SK-N-SH (cell line): ENCODE results near the gene RGS9. TPM values are rescaled to one million over a fixed set of nuclear protein-coding genes. Genes with fewer than 3 reads are reported as not detected.

ENCODE experiments used
- CTCF ChIA-PET: fragments of 300-600, 350-600 bp; formaldehyde crosslinking; extraction: SDS; loops from one replicate; lab custom pipeline; 2021; lab: Yijun Ruan, JAX
- POLR2A ChIA-PET: fragments of 350-600 bp; sonication (Branson Sonifier 250); formaldehyde crosslinking; extraction: SDS; loops from one replicate; lab custom pipeline; 2020; ENCODE audit warnings: antibody characterized with exemption, inconsistent platforms; lab: Yijun Ruan, JAX
- DNase-seq: peaks from one replicate; pipeline ENCODE4 v3.0.0; 2012
- H2AFZ ChIP-seq: fragments of 200-600 bp; sonication (generic); 2 replicates; pipeline ENCODE4 v1.8.1; 2016; ENCODE audit warnings: antibody characterized with exemption, mild to moderate bottlenecking, low read depth
- H3F3A ChIP-seq: fragments of 200-600 bp; sonication (generic); replicated peaks from 2 replicates; pipeline ENCODE3; 2016; ENCODE audit warnings: antibody characterized with exemption, mild to moderate bottlenecking; ENCODE audit not compliant: insufficient read depth
- H3K27ac ChIP-seq, 2 experiments: fragments of 200-500 bp in 1 of 2; fragments of 200-600 bp in 1 of 2; sonication (Bioruptor generic) in 1 of 2; sonication (generic), shearing (Covaris generic) in 1 of 2; 2 replicates each; pipeline versions ENCODE4 v1.5.1 to v1.6.1; 2014 to 2016; ENCODE audit warnings: low read depth in 2 of 2, inconsistent platforms in 1 of 2, low read length in 1 of 2, mild to moderate bottlenecking in 1 of 2, mixed read lengths in 1 of 2
- H3K27me3 ChIP-seq: fragments of 200-600 bp; sonication (generic), shearing (Covaris generic); 2 replicates; pipeline ENCODE4 v1.6.1; 2016; ENCODE audit warnings: mixed run types; ENCODE audit not compliant: insufficient read depth
- H3K36me3 ChIP-seq, 2 experiments: fragments of 200-500 bp in 1 of 2; fragments of 200-600 bp in 1 of 2; sonication (Bioruptor generic) in 1 of 2; sonication (generic) in 1 of 2; replicated peaks in 1 of 2; 2 replicates each; pipeline versions ENCODE3 to v1.5.1; 2014 to 2016; ENCODE audit warnings: low read length in 1 of 2, mild to moderate bottlenecking in 1 of 2; ENCODE audit not compliant: insufficient read depth in 2 of 2, control insufficient read depth in 1 of 2
- H3K4me1 ChIP-seq, 2 experiments: fragments of 200-500 bp in 1 of 2; fragments of 200-600 bp in 1 of 2; sonication (Bioruptor generic) in 1 of 2; sonication (generic), shearing (Covaris generic) in 1 of 2; 2 replicates each; pipeline versions ENCODE4 v1.5.1 to v1.6.1; 2014 to 2016; ENCODE audit warnings: low read depth in 1 of 2, low read length in 1 of 2, mixed run types in 1 of 2; ENCODE audit not compliant: insufficient read depth in 2 of 2, control insufficient read depth in 1 of 2
- H3K4me2 ChIP-seq: fragments of 200-600 bp; sonication (generic), shearing (Covaris generic); 2 replicates; pipeline ENCODE4 v1.6.1; 2017; ENCODE audit warnings: mixed run types
- H3K4me3 ChIP-seq, 2 experiments: fragments of 200-500 bp in 1 of 2; fragments of 200-600 bp in 1 of 2; sonication (Bioruptor generic) in 1 of 2; sonication (generic), shearing (Covaris generic) in 1 of 2; 2 replicates each; pipeline versions ENCODE4 v1.5.1 to v1.8.1; 2014 to 2016; ENCODE audit warnings: low read depth in 2 of 2, inconsistent platforms in 1 of 2, low read length in 1 of 2, mild to moderate bottlenecking in 1 of 2, mixed read lengths in 1 of 2, moderate library complexity in 1 of 2
- H3K79me2 ChIP-seq: fragments of 200-600 bp; sonication (generic); 2 replicates; pipeline ENCODE4 v1.8.1; 2017; ENCODE audit warnings: mild to moderate bottlenecking; ENCODE audit not compliant: insufficient read depth
- H3K9ac ChIP-seq: fragments of 200-600 bp; sonication (generic); 2 replicates; pipeline ENCODE4 v1.6.1; 2017; ENCODE audit warnings: mixed run types
- H3K9me2 ChIP-seq: fragments of 200-600 bp; sonication (generic); 2 replicates; pipeline ENCODE4 v1.6.1; 2017; ENCODE audit warnings: mixed run types
- H3K9me3 ChIP-seq: fragments of 200-600 bp; sonication (generic); 2 replicates; pipeline ENCODE4 v1.6.1; 2017; ENCODE audit warnings: mixed run types, mild to moderate bottlenecking, moderate library complexity
- H4K20me1 ChIP-seq: fragments of 200-600 bp; sonication (generic); 2 replicates; pipeline ENCODE4 v1.6.1; 2017; ENCODE audit warnings: mild to moderate bottlenecking, mixed run types; ENCODE audit not compliant: insufficient read depth
- CHD2 ChIP-seq: fragments of 150-350 bp; IDR thresholded peaks from 2 replicates; pipeline ENCODE4 v1.6.1; 2018; ENCODE audit warnings: low read length; ENCODE audit not compliant: partially characterized antibody
- EP300 ChIP-seq, 2 experiments: IDR thresholded peaks; 2 replicates each; pipeline versions ENCODE4 v1.4.0 to v1.6.1; 2012; ENCODE audit warnings: borderline replicate concordance in 1 of 2, low read depth in 1 of 2, low read length in 1 of 2
- FOSL2 ChIP-seq: IDR thresholded peaks from 2 replicates; pipeline ENCODE4 v1.4.0; 2012; ENCODE audit warnings: low read depth, mild to moderate bottlenecking, moderate library complexity, borderline replicate concordance
- FOXJ3 ChIP-seq: sonication (generic); formaldehyde crosslinking; IDR thresholded peaks from 2 replicates; pipeline ENCODE4 v1.5.1; 2020; ENCODE audit warnings: mild to moderate bottlenecking, missing genetic modification reagents
- FOXM1 ChIP-seq: IDR thresholded peaks from 2 replicates; pipeline ENCODE4 v1.4.0; 2012; ENCODE audit warnings: low read depth, mild to moderate bottlenecking
- GATA2 ChIP-seq: sonication (generic); formaldehyde crosslinking; IDR thresholded peaks from 2 replicates; pipeline ENCODE4 v1.5.0; 2020; ENCODE audit warnings: mild to moderate bottlenecking, missing genetic modification reagents
- NFIC ChIP-seq: IDR thresholded peaks from 2 replicates; pipeline ENCODE4 v1.4.0; 2012; ENCODE audit warnings: borderline replicate concordance
- NRF1 ChIP-seq: IDR thresholded peaks from 2 replicates; pipeline ENCODE4 v1.6.1; 2012; ENCODE audit warnings: low read depth, mild to moderate bottlenecking, low read length
- RAD21 ChIP-seq: IDR thresholded peaks from 2 replicates; pipeline ENCODE4 v1.6.1; 2012; ENCODE audit warnings: mild to moderate bottlenecking, low read length
- RFX5 ChIP-seq: IDR thresholded peaks from 2 replicates; pipeline ENCODE4 v1.6.1; 2012; ENCODE audit warnings: mild to moderate bottlenecking, improper control_type of control experiment, low read length
- RXRA ChIP-seq: IDR thresholded peaks from 2 replicates; pipeline ENCODE4 v1.4.0; 2012; ENCODE audit warnings: low read depth, mild to moderate bottlenecking, borderline replicate concordance
- SIN3A ChIP-seq: IDR thresholded peaks from 2 replicates; pipeline ENCODE4 v1.6.1; 2012; ENCODE audit warnings: low read depth, mild to moderate bottlenecking, low read length, moderate library complexity, borderline replicate concordance
- WGBS: methylation state at CpG from one replicate; pipeline ENCODE4 v1.1.6; 2017; ENCODE audit warnings: low lambda C conversion rate; 5-methylcytosine and 5-hydroxymethylcytosine counted together
- polyA plus RNA-seq, 3 experiments: library from polyadenylated mRNA; depleted of rRNA; stranded (reverse); fragments of >200 nt; gene quantifications; 2 replicates each; pipeline ENCODE4 v1.2.3, GENCODE V29; 2012
- TF ChIP-seq, protein P1 (sequence below): IDR thresholded peaks from 2 replicates; pipeline ENCODE4 v1.4.0; 2012; ENCODE audit warnings: low read depth, borderline replicate concordance
- TF ChIP-seq, protein P2 (sequence below): fragments of 150-350 bp; IDR thresholded peaks from 2 replicates; pipeline ENCODE4 v1.6.1; 2016; ENCODE audit warnings: mild to moderate bottlenecking, low read depth, low read length

The RGS9 gene
- polyA plus RNA-seq, 1 of the 3 experiments (the other 2 are of a cell fraction) = 1.4 TPM

DNA sequence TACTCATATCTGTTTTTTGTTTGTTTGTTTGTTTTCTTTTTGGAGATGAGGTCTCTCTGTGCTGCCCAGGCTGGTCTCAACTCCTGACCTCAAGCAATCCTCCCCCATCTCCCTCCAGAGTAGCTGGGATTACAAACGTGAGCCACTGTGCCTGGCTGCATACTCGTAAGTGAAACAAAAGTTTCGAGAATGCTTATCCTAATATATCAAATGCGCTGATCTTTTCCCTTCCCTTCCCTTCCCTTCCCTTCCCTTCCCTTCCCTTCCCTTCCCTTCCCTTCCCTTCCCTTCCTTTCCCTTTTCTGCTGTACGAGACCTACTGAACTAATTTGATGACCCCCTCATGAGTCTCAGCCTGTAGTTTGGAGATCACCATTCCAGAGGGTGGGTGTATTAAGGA is 122.1 kb downstream of the RGS9 start (continued):
- TF ChIP-seq, protein P1, sequence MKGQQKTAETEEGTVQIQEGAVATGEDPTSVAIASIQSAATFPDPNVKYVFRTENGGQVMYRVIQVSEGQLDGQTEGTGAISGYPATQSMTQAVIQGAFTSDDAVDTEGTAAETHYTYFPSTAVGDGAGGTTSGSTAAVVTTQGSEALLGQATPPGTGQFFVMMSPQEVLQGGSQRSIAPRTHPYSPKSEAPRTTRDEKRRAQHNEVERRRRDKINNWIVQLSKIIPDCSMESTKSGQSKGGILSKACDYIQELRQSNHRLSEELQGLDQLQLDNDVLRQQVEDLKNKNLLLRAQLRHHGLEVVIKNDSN = no peak
- no peak for TF ChIP-seq NFIC

DNA sequence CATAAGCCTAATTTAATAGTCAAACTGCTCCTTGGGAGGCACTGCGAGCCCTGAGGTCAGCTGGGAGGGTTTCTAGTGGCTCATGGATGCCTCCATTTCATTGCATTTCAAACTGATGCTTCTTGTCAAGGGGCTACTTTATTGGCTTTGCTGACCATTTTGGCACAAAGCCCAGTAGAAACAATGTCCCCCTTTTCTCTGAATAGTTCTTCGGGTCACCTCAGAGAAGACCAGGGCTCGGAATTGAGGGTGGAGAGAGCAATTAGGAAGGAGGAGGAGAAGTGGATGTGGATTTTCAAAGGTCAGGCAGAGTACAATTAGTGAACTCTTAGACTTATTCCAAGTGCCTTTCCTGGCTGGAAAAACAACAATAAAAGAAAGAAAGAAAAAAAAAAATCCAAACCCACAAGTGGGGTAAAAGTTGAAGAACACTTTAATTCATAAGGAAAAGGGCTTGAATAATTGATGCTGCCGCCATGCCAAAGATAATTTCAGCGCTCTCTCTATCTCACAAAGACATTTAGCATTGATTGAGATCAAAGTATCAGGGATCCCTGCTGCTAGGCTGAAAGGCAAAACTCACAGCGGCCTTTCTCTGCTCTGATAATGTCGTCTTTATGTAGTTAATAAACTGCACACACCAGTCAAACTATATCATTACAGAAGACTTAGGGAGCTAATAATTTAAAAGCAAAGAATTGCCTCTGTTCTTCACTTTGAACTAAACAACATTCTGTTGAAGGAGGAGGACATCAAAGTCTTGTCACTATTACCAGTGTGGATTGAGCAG is 122.7 kb downstream of the RGS9 start:
- 54% methylated on average over 7 of the region's 7 CpGs for WGBS
- Histone ChIP-seq H3F3A (peaks cover 10% of the 10 kb centered on the region), H3K36me3 (no peaks in the 10 kb centered on the region), H3K9me2 (no peaks in the 10 kb centered on the region), H4K20me1 (no peaks in the 10 kb centered on the region), H3K4me2 (no peak overlapping the region), H3K9me3 (no peaks in the 10 kb centered on the region), H3K4me1 (peaks cover 0 to 16% of the 10 kb centered on the region in 2 experiments; a peak in 2 of 4 replicates), H3K79me2 (no peaks in the 10 kb centered on the region), H3K27me3 (no peaks in the 10 kb centered on the region), H3K9ac (no peak overlapping the region), H3K27ac (no peak overlapping the region), H3K4me3 (no peak overlapping the region), H2AFZ (no peak overlapping the region)
- TF ChIP-seq RFX5 (no peak), RAD21 (no peak), CHD2 (no peak)
- TF ChIP-seq, protein P2, sequence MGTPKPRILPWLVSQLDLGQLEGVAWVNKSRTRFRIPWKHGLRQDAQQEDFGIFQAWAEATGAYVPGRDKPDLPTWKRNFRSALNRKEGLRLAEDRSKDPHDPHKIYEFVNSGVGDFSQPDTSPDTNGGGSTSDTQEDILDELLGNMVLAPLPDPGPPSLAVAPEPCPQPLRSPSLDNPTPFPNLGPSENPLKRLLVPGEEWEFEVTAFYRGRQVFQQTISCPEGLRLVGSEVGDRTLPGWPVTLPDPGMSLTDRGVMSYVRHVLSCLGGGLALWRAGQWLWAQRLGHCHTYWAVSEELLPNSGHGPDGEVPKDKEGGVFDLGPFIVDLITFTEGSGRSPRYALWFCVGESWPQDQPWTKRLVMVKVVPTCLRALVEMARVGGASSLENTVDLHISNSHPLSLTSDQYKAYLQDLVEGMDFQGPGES = no peak
- ChIA-PET POLR2A (no interaction called here), CTCF (interaction anchor here (1.1 to 4.3 kb wide), 4 partner anchors 9 to 34 kb away, joined by 3 to 18 read pairs (median 5); no protein-coding TSS in a partner anchor)
- DNase-seq = no peak

DNA sequence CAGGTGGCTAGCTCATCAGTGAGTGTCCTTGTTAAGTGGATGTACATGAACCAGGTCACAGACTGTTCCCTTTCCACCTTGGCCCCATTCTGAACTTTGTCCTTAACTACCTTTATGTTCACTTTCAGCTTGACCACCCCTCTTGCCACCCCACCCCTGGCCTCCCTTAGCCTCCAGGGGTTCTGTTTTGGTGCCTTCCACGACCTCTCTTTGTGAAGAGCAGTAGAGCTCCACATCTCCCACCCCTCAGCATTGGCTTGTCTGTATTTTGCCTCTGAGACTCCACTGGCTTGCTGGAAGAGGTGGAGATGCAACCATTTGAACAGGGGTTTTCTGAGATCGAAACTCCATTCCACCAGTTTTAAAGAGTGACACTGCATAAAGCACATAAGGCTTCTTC is 123.5 kb downstream of the RGS9 start:
- H3K4me2 ChIP-seq = no peak overlapping the region
- H3K79me2 ChIP-seq = no peaks in the 10 kb centered on the region
- no peak overlapping the region for H3K4me3 ChIP-seq
- no peak overlapping the region for H3K27ac ChIP-seq
- TF ChIP-seq SIN3A (no peak), RXRA (no peak), EP300 (IDR thresholded peaks at IDR 0.05; ENCODE audit: borderline replicate concordance in 1 of 2, low read depth in 1 of 2, low read length in 1 of 2) (no peak), NRF1 (no peak), GATA2 (CRISPR knock-in tag) (no peak), FOSL2 (no peak), FOXJ3 (no peak), CHD2 (no peak), FOXM1 (no peak)
- TF ChIP-seq, protein P2 = no peak
- no peaks in the 10 kb centered on the region for H3K9me2 ChIP-seq
- no peak for DNase-seq
- POLR2A ChIA-PET = no interaction called here
- no peak overlapping the region for H2AFZ ChIP-seq
- H3K9me3 ChIP-seq = no peaks in the 10 kb centered on the region
- peaks cover 0 to 16% of the 10 kb centered on the region in 2 experiments; a peak in 2 of 4 replicates for H3K4me1 ChIP-seq
- H3K27me3 ChIP-seq = no peaks in the 10 kb centered on the region
- peaks cover 10% of the 10 kb centered on the region for H3F3A ChIP-seq
- CTCF ChIA-PET = interaction anchor here (0.6 to 4.3 kb wide), 6 partner anchors 8 to 869 kb away, joined by 3 to 18 read pairs (median 4); no protein-coding TSS in a partner anchor
- H4K20me1 ChIP-seq = no peaks in the 10 kb centered on the region
- H3K36me3 ChIP-seq = no peaks in the 10 kb centered on the region
- WGBS = 44% methylated on average over 2 of the region's 2 CpGs
- no peak overlapping the region for H3K9ac ChIP-seq
